ENCODE data around the gene TAAR5. TPM values are rescaled to one million over a fixed set of nuclear protein-coding genes. Genes with fewer than 3 reads are reported as not detected.

The TAAR5 gene
- total and polyA plus RNA-seq, 2 donors (not counting 1 experiment from before 2014, with no cell fraction given): not detected

GRCh38 chr6:132614554-132614953 lies 25.0 kb upstream of the TAAR5 start:
- Mint-ChIP-seq H3K4me1 (peaks cover 23% of the 10 kb centered on the region), H3K4me3 (peak overlapping the region; percentile 83), H3K27me3 (no peaks in the 10 kb centered on the region), H3K27ac (peak overlapping the region; percentile 55), H3K9me3 (ENCODE audit: insufficient read depth) (no peaks in the 10 kb centered on the region)
- POLR2A ChIA-PET: no interaction called here
- H3K9ac ChIP-seq (ENCODE audit: low read length): peak overlapping the region; percentile 63
- DNase-seq (peak; percentile 18), ATAC-seq (ENCODE audit: low read depth) (peak; percentile 36)
- H2AFZ ChIP-seq (ENCODE audit: insufficient read depth, low read depth, low read length, poor library complexity, severe bottlenecking): peak overlapping the region; percentile 59
- intact Hi-C loops (cut with micrococcal nuclease): no loop called here
- H3K27me3 ChIP-seq (replicated peaks in 1 of 4; ENCODE audit: control extremely low read depth in 1 of 4, control insufficient read depth in 3 of 4, insufficient read depth in 4 of 4, low read length in 3 of 4): no peaks in the 10 kb centered on the region
- H4K20me1 ChIP-seq (ENCODE audit: control insufficient read depth, insufficient read depth, low read length, poor library complexity, severe bottlenecking): no peaks in the 10 kb centered on the region
- CTCF ChIA-PET: no interaction called here
- no peaks in the 10 kb centered on the region for H3K79me2 ChIP-seq (ENCODE audit: control insufficient read depth, insufficient read depth, low read length)
- peak overlapping the region; percentile 60 for H3K4me2 ChIP-seq (replicated peaks; ENCODE audit: low read depth, low read length, poor library complexity, severe bottlenecking)
- no peaks in the 10 kb centered on the region for H3K9me3 ChIP-seq (ENCODE audit: control extremely low read depth in 1 of 3, control insufficient read depth in 2 of 3, insufficient read depth in 1 of 3, low read length in 2 of 3)
- WGBS (ENCODE audit: insufficient coverage): 80% methylated on average over 1 of the region's 7 CpGs
- no peaks in the 10 kb centered on the region for H3K4me1 ChIP-seq (ENCODE audit: control insufficient read depth in 2 of 2, insufficient read depth in 2 of 2, low read length in 2 of 2)
- H3K27ac ChIP-seq (ENCODE audit: low read length in 2 of 2): no peak overlapping the region
- H3K36me3 ChIP-seq (replicated peaks in 1 of 2; ENCODE audit: control extremely low read depth in 1 of 2, control insufficient read depth in 1 of 2, extremely low read depth in 1 of 2, insufficient read depth in 2 of 2, low read length in 1 of 2): no peaks in the 10 kb centered on the region
- TF ChIP-seq EZH2 (IDR thresholded peaks at IDR 0.05; ENCODE audit: borderline replicate concordance, insufficient read depth, low read depth, low read length, poor library complexity, severe bottlenecking): no peak
- TF ChIP-seq, protein P1, sequence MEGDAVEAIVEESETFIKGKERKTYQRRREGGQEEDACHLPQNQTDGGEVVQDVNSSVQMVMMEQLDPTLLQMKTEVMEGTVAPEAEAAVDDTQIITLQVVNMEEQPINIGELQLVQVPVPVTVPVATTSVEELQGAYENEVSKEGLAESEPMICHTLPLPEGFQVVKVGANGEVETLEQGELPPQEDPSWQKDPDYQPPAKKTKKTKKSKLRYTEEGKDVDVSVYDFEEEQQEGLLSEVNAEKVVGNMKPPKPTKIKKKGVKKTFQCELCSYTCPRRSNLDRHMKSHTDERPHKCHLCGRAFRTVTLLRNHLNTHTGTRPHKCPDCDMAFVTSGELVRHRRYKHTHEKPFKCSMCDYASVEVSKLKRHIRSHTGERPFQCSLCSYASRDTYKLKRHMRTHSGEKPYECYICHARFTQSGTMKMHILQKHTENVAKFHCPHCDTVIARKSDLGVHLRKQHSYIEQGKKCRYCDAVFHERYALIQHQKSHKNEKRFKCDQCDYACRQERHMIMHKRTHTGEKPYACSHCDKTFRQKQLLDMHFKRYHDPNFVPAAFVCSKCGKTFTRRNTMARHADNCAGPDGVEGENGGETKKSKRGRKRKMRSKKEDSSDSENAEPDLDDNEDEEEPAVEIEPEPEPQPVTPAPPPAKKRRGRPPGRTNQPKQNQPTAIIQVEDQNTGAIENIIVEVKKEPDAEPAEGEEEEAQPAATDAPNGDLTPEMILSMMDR (IDR thresholded peaks at IDR 0.05): no peak
- H3K4me3 ChIP-seq (ENCODE audit: control extremely low read depth in 1 of 5, extremely low read depth in 1 of 5, insufficient read depth in 1 of 5, low read depth in 2 of 5, low read length in 4 of 5): peak overlapping the region in 3 of 5 experiments; percentile 23 to 60 (median 55)

- Histone ChIP-seq H3K9me3 (ENCODE audit: control extremely low read depth in 1 of 3, control insufficient read depth in 2 of 3, insufficient read depth in 1 of 3, low read length in 2 of 3) (no peaks in the 10 kb centered on the region), H3K36me3 (replicated peaks in 1 of 2; ENCODE audit: control extremely low read depth in 1 of 2, control insufficient read depth in 1 of 2, extremely low read depth in 1 of 2, insufficient read depth in 2 of 2, low read length in 1 of 2) (no peaks in the 10 kb centered on the region), H3K27ac (ENCODE audit: low read length in 2 of 2) (no peak overlapping the region), H2AFZ (ENCODE audit: insufficient read depth, low read depth, low read length, poor library complexity, severe bottlenecking) (no peak overlapping the region), H3K79me2 (ENCODE audit: control insufficient read depth, insufficient read depth, low read length) (no peaks in the 10 kb centered on the region), H3K4me2 (replicated peaks; ENCODE audit: low read depth, low read length, poor library complexity, severe bottlenecking) (no peak overlapping the region), H3K4me3 (ENCODE audit: control extremely low read depth in 1 of 5, extremely low read depth in 1 of 5, insufficient read depth in 1 of 5, low read depth in 2 of 5, low read length in 4 of 5) (no peak overlapping the region), H3K27me3 (replicated peaks in 1 of 4; ENCODE audit: control extremely low read depth in 1 of 4, control insufficient read depth in 3 of 4, insufficient read depth in 4 of 4, low read length in 3 of 4) (no peaks in the 10 kb centered on the region), H3K9ac (ENCODE audit: low read length) (no peak overlapping the region), H3K4me1 (ENCODE audit: control insufficient read depth in 2 of 2, insufficient read depth in 2 of 2, low read length in 2 of 2) (no peaks in the 10 kb centered on the region), H4K20me1 (ENCODE audit: control insufficient read depth, insufficient read depth, low read length, poor library complexity, severe bottlenecking) (no peaks in the 10 kb centered on the region)
- Mint-ChIP-seq H3K27me3 (no peaks in the 10 kb centered on the region), H3K4me1 (peaks cover 23% of the 10 kb centered on the region), H3K27ac (peak overlapping the region; percentile 61), H3K4me3 (peak overlapping the region; percentile 12), H3K9me3 (ENCODE audit: insufficient read depth) (no peaks in the 10 kb centered on the region)
- WGBS (ENCODE audit: insufficient coverage): 100% methylated on average over 1 of the region's 4 CpGs
- POLR2A ChIA-PET: no interaction called here
- no peak for TF ChIP-seq EZH2 (IDR thresholded peaks at IDR 0.05; ENCODE audit: borderline replicate concordance, insufficient read depth, low read depth, low read length, poor library complexity, severe bottlenecking)
- TF ChIP-seq, protein P1 (IDR thresholded peaks at IDR 0.05): no peak
- ATAC-seq (ENCODE audit: low read depth) (no peak), DNase-seq (no peak)
- intact Hi-C loops (cut with micrococcal nuclease): no loop called here
- CTCF ChIA-PET: no interaction called here
Observed at GRCh38 chr6:132612449-132613108, 23.0 kb upstream of the TAAR5 start.
